ENCODE measurements around the gene PRKD1.
"Not testable (repeated sequence)": the region's sequence is repeated elsewhere in the genome, so short reads cannot be mapped to it uniquely, and the experiment has no call there.

The PRKD1 gene

GRCh38 chr14:29856516-29856915 is 71.1 kb downstream of the PRKD1 start:
- 100% methylated on average over 1 of the region's 4 CpGs for WGBS (ENCODE audit: insufficient coverage)
- H3K36me3 ChIP-seq (ENCODE audit: control insufficient read depth in 4 of 4, insufficient read depth in 4 of 4, low read length in 3 of 4), result no peaks in the 10 kb centered on the region
- ChIA-PET POLR2A (no interaction called here), CTCF (no interaction called here)
- no peak overlapping the region for H3K27ac ChIP-seq (ENCODE audit: insufficient read depth in 1 of 2, low read depth in 1 of 2, low read length in 2 of 2, poor library complexity in 1 of 2, severe bottlenecking in 2 of 2)
- peaks cover 0 to 2% (median 0%) of the 10 kb centered on the region in 5 experiments for H3K9me3 ChIP-seq (ENCODE audit: control extremely low read depth in 1 of 5, control insufficient read depth in 4 of 5, insufficient read depth in 2 of 5, low read depth in 1 of 5, low read length in 4 of 5)
- H3K27me3 ChIP-seq (replicated peaks in 2 of 5; ENCODE audit: control insufficient read depth in 4 of 5, insufficient read depth in 5 of 5, low read length in 4 of 5), result no peaks in the 10 kb centered on the region
- no peaks in the 10 kb centered on the region for H3K4me1 ChIP-seq (ENCODE audit: control extremely low read depth in 1 of 4, control insufficient read depth in 4 of 4, insufficient read depth in 4 of 4, low read length in 3 of 4)
- no peak overlapping the region for H3K4me3 ChIP-seq (ENCODE audit: control insufficient read depth in 1 of 7, extremely low read depth in 1 of 7, insufficient read depth in 4 of 7, low read depth in 2 of 7, low read length in 6 of 7)
- DNase-seq, result no peak

GRCh38 chr14:29853691-29854090 is 74.0 kb downstream of the PRKD1 start:
- WGBS (ENCODE audit: insufficient coverage), result no CpG with 5 or more reads among the region's 2 CpGs
- CTCF ChIA-PET, result not testable (repeated sequence)

GRCh38 chr14:29853272-29853671 is 74.4 kb downstream of the PRKD1 start:
- H3K27ac ChIP-seq (ENCODE audit: insufficient read depth in 1 of 2, low read depth in 1 of 2, low read length in 2 of 2, poor library complexity in 1 of 2, severe bottlenecking in 2 of 2), result no peak overlapping the region
- 90% methylated on average over 2 of the region's 2 CpGs for WGBS (ENCODE audit: insufficient coverage)
- peaks cover 0 to 2% (median 0%) of the 10 kb centered on the region in 5 experiments for H3K9me3 ChIP-seq (ENCODE audit: control extremely low read depth in 1 of 5, control insufficient read depth in 4 of 5, insufficient read depth in 2 of 5, low read depth in 1 of 5, low read length in 4 of 5)
- POLR2A ChIA-PET, result no interaction called here
- H3K36me3 ChIP-seq (ENCODE audit: control insufficient read depth in 4 of 4, insufficient read depth in 4 of 4, low read length in 3 of 4), result no peaks in the 10 kb centered on the region
- H3K27me3 ChIP-seq (replicated peaks in 2 of 5; ENCODE audit: control insufficient read depth in 4 of 5, insufficient read depth in 5 of 5, low read length in 4 of 5), result no peaks in the 10 kb centered on the region
- H3K4me1 ChIP-seq (ENCODE audit: control extremely low read depth in 1 of 4, control insufficient read depth in 4 of 4, insufficient read depth in 4 of 4, low read length in 3 of 4), result no peaks in the 10 kb centered on the region
- H3K4me3 ChIP-seq (ENCODE audit: control insufficient read depth in 1 of 7, extremely low read depth in 1 of 7, insufficient read depth in 4 of 7, low read depth in 2 of 7, low read length in 6 of 7), result no peak overlapping the region
- CTCF ChIA-PET, result no interaction called here
- DNase-seq, result no peak

More at GRCh38 chr14:29853691-29854090, 74.0 kb downstream of the PRKD1 start:
- DNase-seq; H3K36me3 ChIP-seq (ENCODE audit: control insufficient read depth in 4 of 4, insufficient read depth in 4 of 4, low read length in 3 of 4); H3K27ac ChIP-seq (ENCODE audit: insufficient read depth in 1 of 2, low read depth in 1 of 2, low read length in 2 of 2, poor library complexity in 1 of 2, severe bottlenecking in 2 of 2); H3K27me3 ChIP-seq (replicated peaks in 2 of 5; ENCODE audit: control insufficient read depth in 4 of 5, insufficient read depth in 5 of 5, low read length in 4 of 5); POLR2A ChIA-PET; H3K4me1 ChIP-seq (ENCODE audit: control extremely low read depth in 1 of 4, control insufficient read depth in 4 of 4, insufficient read depth in 4 of 4, low read length in 3 of 4); H3K9me3 ChIP-seq (ENCODE audit: control extremely low read depth in 1 of 5, control insufficient read depth in 4 of 5, insufficient read depth in 2 of 5, low read depth in 1 of 5, low read length in 4 of 5); H3K4me3 ChIP-seq (ENCODE audit: control insufficient read depth in 1 of 7, extremely low read depth in 1 of 7, insufficient read depth in 4 of 7, low read depth in 2 of 7, low read length in 6 of 7): not testable (repeated sequence)

GRCh38 chr14:29851397-29851796 is 76.2 kb downstream of the PRKD1 start:
- no peak for DNase-seq
- WGBS (ENCODE audit: insufficient coverage), result 94% methylated on average over 3 of the region's 3 CpGs
- no peak overlapping the region for H3K27ac ChIP-seq (ENCODE audit: insufficient read depth in 1 of 2, low read depth in 1 of 2, low read length in 2 of 2, poor library complexity in 1 of 2, severe bottlenecking in 2 of 2)
- H3K27me3 ChIP-seq (replicated peaks in 2 of 5; ENCODE audit: control insufficient read depth in 4 of 5, insufficient read depth in 5 of 5, low read length in 4 of 5), result no peaks in the 10 kb centered on the region
- H3K9me3 ChIP-seq (ENCODE audit: control extremely low read depth in 1 of 5, control insufficient read depth in 4 of 5, insufficient read depth in 2 of 5, low read depth in 1 of 5, low read length in 4 of 5), result peaks cover 0 to 2% (median 0%) of the 10 kb centered on the region in 5 experiments
- no peak overlapping the region for H3K4me3 ChIP-seq (ENCODE audit: control insufficient read depth in 1 of 7, extremely low read depth in 1 of 7, insufficient read depth in 4 of 7, low read depth in 2 of 7, low read length in 6 of 7)
- no peaks in the 10 kb centered on the region for H3K36me3 ChIP-seq (ENCODE audit: control insufficient read depth in 4 of 4, insufficient read depth in 4 of 4, low read length in 3 of 4)
- CTCF ChIA-PET, result no interaction called here
- no peaks in the 10 kb centered on the region for H3K4me1 ChIP-seq (ENCODE audit: control extremely low read depth in 1 of 4, control insufficient read depth in 4 of 4, insufficient read depth in 4 of 4, low read length in 3 of 4)
- POLR2A ChIA-PET, result no interaction called here

GRCh38 chr14:29847056-29847380 is 80.6 kb downstream of the PRKD1 start:
- Histone ChIP-seq H3K36me3 (ENCODE audit: control insufficient read depth in 4 of 4, insufficient read depth in 4 of 4, low read length in 3 of 4) (no peaks in the 10 kb centered on the region), H3K4me1 (ENCODE audit: control extremely low read depth in 1 of 4, control insufficient read depth in 4 of 4, insufficient read depth in 4 of 4, low read length in 3 of 4) (no peaks in the 10 kb centered on the region), H3K4me3 (ENCODE audit: control insufficient read depth in 1 of 7, extremely low read depth in 1 of 7, insufficient read depth in 4 of 7, low read depth in 2 of 7, low read length in 6 of 7) (no peak overlapping the region), H3K9me3 (ENCODE audit: control extremely low read depth in 1 of 5, control insufficient read depth in 4 of 5, insufficient read depth in 2 of 5, low read depth in 1 of 5, low read length in 4 of 5) (peaks cover 0 to 1% (median 0%) of the 10 kb centered on the region in 5 experiments), H3K27ac (ENCODE audit: insufficient read depth in 1 of 2, low read depth in 1 of 2, low read length in 2 of 2, poor library complexity in 1 of 2, severe bottlenecking in 2 of 2) (no peak overlapping the region), H3K27me3 (replicated peaks in 2 of 5; ENCODE audit: control insufficient read depth in 4 of 5, insufficient read depth in 5 of 5, low read length in 4 of 5) (no peaks in the 10 kb centered on the region)
- ChIA-PET CTCF (no interaction called here), POLR2A (no interaction called here)
- no peak for DNase-seq

- ChIA-PET POLR2A (interaction anchor here (0.6 kb wide), 1 partner anchor 13 kb away, joined by 3 read pairs; no protein-coding TSS in a partner anchor), CTCF (no interaction called here)
- H3K36me3 ChIP-seq (ENCODE audit: control insufficient read depth in 4 of 4, insufficient read depth in 4 of 4, low read length in 3 of 4), result no peaks in the 10 kb centered on the region
These were observed 81.2 kb downstream of the PRKD1 start for GRCh38 chr14:29846339-29847055.

GRCh38 chr14:29843981-29844380 is 83.7 kb downstream of the PRKD1 start:
- Histone ChIP-seq H3K36me3 (ENCODE audit: control insufficient read depth in 4 of 4, insufficient read depth in 4 of 4, low read length in 3 of 4) (no peaks in the 10 kb centered on the region), H3K9me3 (ENCODE audit: control extremely low read depth in 1 of 5, control insufficient read depth in 4 of 5, insufficient read depth in 2 of 5, low read depth in 1 of 5, low read length in 4 of 5) (peaks cover 0 to 21% (median 9%) of the 10 kb centered on the region in 5 experiments), H3K27ac (ENCODE audit: insufficient read depth in 1 of 2, low read depth in 1 of 2, low read length in 2 of 2, poor library complexity in 1 of 2, severe bottlenecking in 2 of 2) (no peak overlapping the region), H3K4me1 (ENCODE audit: control extremely low read depth in 1 of 4, control insufficient read depth in 4 of 4, insufficient read depth in 4 of 4, low read length in 3 of 4) (no peaks in the 10 kb centered on the region), H3K27me3 (replicated peaks in 2 of 5; ENCODE audit: control insufficient read depth in 4 of 5, insufficient read depth in 5 of 5, low read length in 4 of 5) (no peaks in the 10 kb centered on the region), H3K4me3 (ENCODE audit: control insufficient read depth in 1 of 7, extremely low read depth in 1 of 7, insufficient read depth in 4 of 7, low read depth in 2 of 7, low read length in 6 of 7) (no peak overlapping the region)
- POLR2A ChIA-PET, result no interaction called here
- CTCF ChIA-PET, result no interaction called here
- no CpG with 5 or more reads among the region's 1 CpG for WGBS (ENCODE audit: insufficient coverage)
- DNase-seq, result no peak

More at GRCh38 chr14:29846339-29847055, 81.2 kb downstream of the PRKD1 start:
- H3K27ac ChIP-seq (ENCODE audit: insufficient read depth in 1 of 2, low read depth in 1 of 2, low read length in 2 of 2, poor library complexity in 1 of 2, severe bottlenecking in 2 of 2), result no peak overlapping the region
- no peak overlapping the region for H3K4me3 ChIP-seq (ENCODE audit: control insufficient read depth in 1 of 7, extremely low read depth in 1 of 7, insufficient read depth in 4 of 7, low read depth in 2 of 7, low read length in 6 of 7)
- no peaks in the 10 kb centered on the region for H3K4me1 ChIP-seq (ENCODE audit: control extremely low read depth in 1 of 4, control insufficient read depth in 4 of 4, insufficient read depth in 4 of 4, low read length in 3 of 4)
- 93% methylated on average over 2 of the region's 2 CpGs for WGBS (ENCODE audit: insufficient coverage)
- H3K9me3 ChIP-seq (ENCODE audit: control extremely low read depth in 1 of 5, control insufficient read depth in 4 of 5, insufficient read depth in 2 of 5, low read depth in 1 of 5, low read length in 4 of 5), result peaks cover 0 to 2% (median 0%) of the 10 kb centered on the region in 5 experiments
- no peak for DNase-seq
- H3K27me3 ChIP-seq (replicated peaks in 2 of 5; ENCODE audit: control insufficient read depth in 4 of 5, insufficient read depth in 5 of 5, low read length in 4 of 5), result no peaks in the 10 kb centered on the region

Data from common myeloid progenitor, CD34-positive (primary cell).